Astrocyte of the spinal cord (primary cell): ENCODE results near the gene TMPRSS9.

Experiments used
- DNase-seq: peaks from one replicate; pipeline ENCODE4 v3.0.0; 2011; ENCODE audit warnings: low read depth, low spot score
- H3K4me3 ChIP-seq: 2 replicates; pipeline ENCODE4 v1.5.1; 2011; ENCODE audit warnings: low read depth, mild to moderate bottlenecking, low read length, moderate library complexity
- CTCF ChIP-seq: IDR thresholded peaks from 2 replicates; pipeline ENCODE4 v1.5.1; 2012; ENCODE audit warnings: low read depth, mild to moderate bottlenecking, low read length, inconsistent platforms
- in situ Hi-C: cut with HindIII; loops from 2 replicates; pipeline ENCODE4 v1.10.0; 2017; ENCODE audit warnings: low sequenced_read_pairs

Gene TMPRSS9

GRCh38 chr19:2323707-2324106 lies 36.4 kb upstream of the TMPRSS9 start:
- TF ChIP-seq CTCF, result no peak
- no peak overlapping the region for H3K4me3 ChIP-seq
- no peak for DNase-seq
- in situ Hi-C loops, result no loop called here

- H3K4me3 ChIP-seq, result no peak overlapping the region
- TF ChIP-seq CTCF, result no peak
- DNase-seq, result no peak
- in situ Hi-C loops, result no loop called here
Observed at GRCh38 chr19:2324220-2324948, 35.7 kb upstream of the TMPRSS9 start.

GRCh38 chr19:2325281-2326046 lies 34.6 kb upstream of the TMPRSS9 start:
- DNase-seq, result no peak
- TF ChIP-seq CTCF, result no peak
- in situ Hi-C loops, result no loop called here
- no peak overlapping the region for H3K4me3 ChIP-seq

GRCh38 chr19:2326699-2327360 lies 33.2 kb upstream of the TMPRSS9 start:
- no peak for TF ChIP-seq CTCF
- in situ Hi-C loops, result no loop called here
- peak overlapping the region; percentile 97 for H3K4me3 ChIP-seq

GRCh38 chr19:2327773-2328400 lies 32.2 kb upstream of the TMPRSS9 start:
- DNase-seq, result peak; percentile 90
- H3K4me3 ChIP-seq, result peak overlapping the region; percentile 97
- in situ Hi-C loops, result no loop called here
- no peak for TF ChIP-seq CTCF

More at GRCh38 chr19:2326699-2327360, 33.2 kb upstream of the TMPRSS9 start:
- no peak for DNase-seq
